ENCODE results near the gene KCNMA1. TPM values are rescaled to one million over a fixed set of nuclear protein-coding genes. Genes with fewer than 3 reads are reported as not detected.

The KCNMA1 gene
- total RNA-seq, 1 donor from 2014 or later, result 0.21 TPM

DNA sequence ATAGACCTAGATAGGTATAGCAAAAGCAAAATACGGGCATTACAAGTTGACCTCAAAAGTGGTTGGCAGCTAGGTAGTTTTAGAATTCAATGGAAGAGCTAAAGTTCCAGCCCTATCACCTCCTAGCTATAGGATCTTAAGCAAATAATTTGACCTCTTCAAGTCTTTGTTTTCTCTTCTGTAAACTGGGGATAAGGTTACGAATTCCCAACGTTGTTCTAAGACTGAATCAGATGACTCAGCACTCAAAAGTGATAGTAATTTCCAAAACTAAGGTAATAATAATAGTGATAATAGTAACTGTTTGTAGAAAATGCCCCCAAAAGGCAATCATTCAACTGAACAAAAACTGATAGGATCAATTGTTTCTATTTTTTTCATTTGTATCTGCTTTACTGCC lies 445.2 kb downstream of the KCNMA1 start:
- Mint-ChIP-seq H3K36me3 (ENCODE audit: low read depth) (no peaks in the 10 kb centered on the region), H3K4me1 (ENCODE audit: low read depth) (no peaks in the 10 kb centered on the region), H3K27me3 (ENCODE audit: low read depth) (no peaks in the 10 kb centered on the region), H3K27ac (no peak overlapping the region), H3K4me3 (ENCODE audit: low read depth) (no peak overlapping the region), H3K9me3 (no peaks in the 10 kb centered on the region)
- no peak for DNase-seq (ENCODE audit: low spot score)
- intact Hi-C loops (cut with micrococcal nuclease), result no loop called here

DNA sequence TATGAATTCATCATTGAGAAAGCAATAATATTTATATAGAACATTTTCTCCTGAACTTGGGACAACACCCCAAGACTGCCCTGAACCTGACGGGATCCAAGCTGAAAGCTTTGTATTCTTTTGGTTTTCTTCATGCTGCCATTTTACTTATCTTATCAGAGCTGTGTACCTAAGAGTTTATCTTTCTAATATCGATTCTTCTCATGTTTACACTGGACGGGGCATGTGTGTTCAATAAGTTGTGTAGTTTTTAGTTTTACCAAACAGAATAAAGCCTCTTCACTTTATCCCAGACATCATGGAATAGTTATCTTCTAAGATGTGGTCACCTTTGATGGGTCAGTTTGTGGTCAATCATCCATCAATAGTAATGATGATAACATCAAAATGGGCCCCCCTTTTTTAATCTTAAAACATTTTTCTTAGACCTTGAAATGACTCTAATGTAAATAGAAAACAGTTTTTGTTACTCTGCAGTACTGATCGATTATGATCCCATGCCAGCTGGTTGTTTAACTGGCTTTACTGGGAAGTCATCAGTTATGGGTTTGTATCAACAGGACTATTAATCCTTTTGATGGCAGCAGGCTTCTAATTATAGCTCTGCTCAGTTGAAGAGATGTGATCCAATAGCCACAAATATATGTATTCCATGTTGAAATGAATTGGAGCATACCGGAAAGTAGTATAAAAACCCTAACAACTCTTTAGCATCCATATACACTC lies 446.1 kb downstream of the KCNMA1 start:
- Mint-ChIP-seq H3K4me1 (ENCODE audit: low read depth) (no peaks in the 10 kb centered on the region), H3K27me3 (ENCODE audit: low read depth) (no peaks in the 10 kb centered on the region), H3K4me3 (ENCODE audit: low read depth) (no peak overlapping the region), H3K27ac (no peak overlapping the region), H3K9me3 (no peaks in the 10 kb centered on the region), H3K36me3 (ENCODE audit: low read depth) (no peaks in the 10 kb centered on the region)
- intact Hi-C loops (cut with micrococcal nuclease), result no loop called here
- DNase-seq (ENCODE audit: low spot score), result no peak

- Mint-ChIP-seq H3K4me3 (ENCODE audit: low read depth) (no peak overlapping the region), H3K9me3 (no peaks in the 10 kb centered on the region), H3K4me1 (ENCODE audit: low read depth) (no peaks in the 10 kb centered on the region), H3K27me3 (ENCODE audit: low read depth) (no peaks in the 10 kb centered on the region), H3K36me3 (ENCODE audit: low read depth) (no peaks in the 10 kb centered on the region), H3K27ac (no peak overlapping the region)
- intact Hi-C loops (cut with micrococcal nuclease), result no loop called here
- no peak for DNase-seq (ENCODE audit: low spot score)
Observed at GRCh38 chr10:77190291-77190690, 447.3 kb downstream of the KCNMA1 start.

GRCh38 chr10:77189520-77189919 lies 448.1 kb downstream of the KCNMA1 start:
- Mint-ChIP-seq H3K4me1 (ENCODE audit: low read depth) (no peaks in the 10 kb centered on the region), H3K27me3 (ENCODE audit: low read depth) (no peaks in the 10 kb centered on the region), H3K9me3 (no peaks in the 10 kb centered on the region), H3K36me3 (ENCODE audit: low read depth) (no peaks in the 10 kb centered on the region), H3K27ac (no peak overlapping the region), H3K4me3 (ENCODE audit: low read depth) (no peak overlapping the region)
- intact Hi-C loops (cut with micrococcal nuclease), result no loop called here
- DNase-seq (ENCODE audit: low spot score), result no peak

DNA sequence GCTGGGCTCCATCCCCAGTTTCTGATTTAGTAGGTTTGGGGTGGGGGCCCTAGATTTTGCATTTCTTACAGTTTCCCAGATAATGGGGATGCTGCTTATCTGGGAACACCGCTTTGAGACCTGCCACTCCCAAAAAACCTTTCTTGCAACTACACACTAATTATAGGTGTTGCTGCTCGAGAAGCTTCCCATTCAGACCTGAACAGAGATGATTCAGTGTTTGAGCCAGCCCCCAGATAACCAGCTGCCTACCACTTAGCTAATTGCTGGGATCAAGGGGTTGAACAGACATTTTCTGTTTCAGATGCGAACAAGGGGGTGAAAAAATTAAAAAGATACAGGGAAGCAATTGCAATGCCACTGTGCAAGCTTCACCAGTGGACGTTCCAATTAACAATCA lies 448.5 kb downstream of the KCNMA1 start:
- H3K4me1 Mint-ChIP-seq (ENCODE audit: low read depth), result no peaks in the 10 kb centered on the region
- DNase-seq (ENCODE audit: low spot score), result no peak
- no peak overlapping the region for H3K4me3 Mint-ChIP-seq (ENCODE audit: low read depth)
- intact Hi-C loops (cut with micrococcal nuclease), result no loop called here
- no peaks in the 10 kb centered on the region for H3K9me3 Mint-ChIP-seq
- no peaks in the 10 kb centered on the region for H3K27me3 Mint-ChIP-seq (ENCODE audit: low read depth)
- H3K27ac Mint-ChIP-seq, result no peak overlapping the region
- H3K36me3 Mint-ChIP-seq (ENCODE audit: low read depth), result no peaks in the 10 kb centered on the region

DNA sequence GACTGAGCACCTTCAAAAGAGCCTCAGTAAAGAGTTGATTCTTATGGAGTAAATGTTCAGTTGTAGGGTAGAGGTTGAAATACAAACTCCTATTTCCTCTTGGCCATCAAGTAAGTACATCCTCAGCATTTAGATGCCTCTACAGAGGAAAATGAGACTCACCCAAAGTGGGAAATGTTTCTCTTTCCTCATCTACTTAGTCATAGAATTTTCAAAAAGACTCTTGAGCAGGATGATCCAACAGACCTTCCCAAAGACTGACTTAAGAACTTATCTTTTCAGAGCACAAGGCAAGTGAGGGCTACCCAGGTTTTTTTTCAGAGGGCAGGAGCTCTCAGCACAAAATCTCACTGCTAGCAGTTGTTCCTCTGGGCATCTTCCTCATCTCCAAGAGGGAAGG lies 449.1 kb downstream of the KCNMA1 start:
- Mint-ChIP-seq H3K27me3 (ENCODE audit: low read depth) (no peaks in the 10 kb centered on the region), H3K27ac (no peak overlapping the region), H3K9me3 (no peaks in the 10 kb centered on the region), H3K36me3 (ENCODE audit: low read depth) (no peaks in the 10 kb centered on the region), H3K4me3 (ENCODE audit: low read depth) (no peak overlapping the region), H3K4me1 (ENCODE audit: low read depth) (no peaks in the 10 kb centered on the region)
- no peak for DNase-seq (ENCODE audit: low spot score)
- intact Hi-C loops (cut with micrococcal nuclease), result no loop called here

DNA sequence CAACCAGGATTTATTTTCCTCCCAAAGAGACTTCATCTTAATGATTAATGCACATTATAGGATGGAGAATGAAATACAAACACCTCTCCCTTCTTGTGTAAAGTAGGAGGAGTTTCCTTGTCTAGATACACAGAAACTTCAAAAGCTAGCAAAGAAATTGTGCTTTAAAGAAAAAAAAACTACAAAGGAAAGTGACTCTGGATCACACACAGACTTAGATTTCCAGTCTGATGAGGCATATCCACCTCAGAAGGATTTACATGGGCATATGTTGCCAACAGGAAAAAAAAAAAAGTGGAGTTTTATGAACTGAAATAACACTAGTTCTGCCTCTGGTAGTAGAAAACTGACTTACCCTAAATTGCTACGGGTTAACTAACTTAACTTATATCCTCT lies 449.6 kb downstream of the KCNMA1 start:
- no peak overlapping the region for H3K4me3 Mint-ChIP-seq (ENCODE audit: low read depth)
- no peaks in the 10 kb centered on the region for H3K9me3 Mint-ChIP-seq
- H3K27me3 Mint-ChIP-seq (ENCODE audit: low read depth), result no peaks in the 10 kb centered on the region
- H3K36me3 Mint-ChIP-seq (ENCODE audit: low read depth), result no peaks in the 10 kb centered on the region
- no peak overlapping the region for H3K27ac Mint-ChIP-seq
- DNase-seq (ENCODE audit: low spot score), result no peak
- H3K4me1 Mint-ChIP-seq (ENCODE audit: low read depth), result no peaks in the 10 kb centered on the region
- intact Hi-C loops (cut with micrococcal nuclease), result no loop called here

DNA sequence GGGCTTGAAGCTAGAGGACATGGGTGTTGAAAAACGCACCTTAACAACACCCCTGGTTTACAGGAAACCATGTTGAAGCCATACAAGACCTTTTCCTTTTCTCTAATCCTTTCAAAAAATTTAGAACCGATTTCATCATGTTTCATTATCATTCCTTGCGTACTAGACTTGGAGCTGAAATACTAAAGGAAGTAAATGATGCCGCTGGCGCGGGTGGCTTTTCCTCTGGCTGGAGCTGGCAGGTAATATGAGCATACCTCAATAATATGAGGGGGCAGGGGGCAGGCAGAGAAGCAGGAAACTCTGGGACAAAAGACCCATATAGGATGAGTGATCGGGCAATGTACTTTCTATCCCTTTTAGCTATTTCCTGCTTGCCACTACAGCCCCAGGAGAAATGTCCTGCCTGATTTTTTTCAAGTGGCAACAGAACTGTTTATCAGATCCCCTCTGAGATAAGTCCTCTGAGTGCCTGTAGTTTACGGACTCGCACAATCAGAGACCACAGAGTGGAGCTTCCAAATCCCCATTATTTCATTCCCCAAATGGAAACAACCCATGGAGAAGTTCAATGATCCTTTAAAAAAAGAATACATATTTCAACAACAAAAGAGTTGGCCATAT lies 450.1 kb downstream of the KCNMA1 start:
- Mint-ChIP-seq H3K4me1 (ENCODE audit: low read depth) (no peaks in the 10 kb centered on the region), H3K9me3 (no peaks in the 10 kb centered on the region), H3K27me3 (ENCODE audit: low read depth) (no peaks in the 10 kb centered on the region)

GRCh38 chr10:77186936-77187335 lies 450.7 kb downstream of the KCNMA1 start:
- Mint-ChIP-seq H3K4me1 (ENCODE audit: low read depth) (no peaks in the 10 kb centered on the region), H3K27ac (no peak overlapping the region), H3K9me3 (no peaks in the 10 kb centered on the region), H3K4me3 (ENCODE audit: low read depth) (no peak overlapping the region), H3K36me3 (ENCODE audit: low read depth) (no peaks in the 10 kb centered on the region), H3K27me3 (ENCODE audit: low read depth) (no peaks in the 10 kb centered on the region)
- no peak for DNase-seq (ENCODE audit: low spot score)
- intact Hi-C loops (cut with micrococcal nuclease), result no loop called here

More for the DNA sequence above, 450.1 kb downstream of the KCNMA1 start:
- Mint-ChIP-seq H3K4me3 (ENCODE audit: low read depth) (no peak overlapping the region), H3K36me3 (ENCODE audit: low read depth) (no peaks in the 10 kb centered on the region), H3K27ac (no peak overlapping the region)
- intact Hi-C loops (cut with micrococcal nuclease), result no loop called here
- no peak for DNase-seq (ENCODE audit: low spot score)

DNA sequence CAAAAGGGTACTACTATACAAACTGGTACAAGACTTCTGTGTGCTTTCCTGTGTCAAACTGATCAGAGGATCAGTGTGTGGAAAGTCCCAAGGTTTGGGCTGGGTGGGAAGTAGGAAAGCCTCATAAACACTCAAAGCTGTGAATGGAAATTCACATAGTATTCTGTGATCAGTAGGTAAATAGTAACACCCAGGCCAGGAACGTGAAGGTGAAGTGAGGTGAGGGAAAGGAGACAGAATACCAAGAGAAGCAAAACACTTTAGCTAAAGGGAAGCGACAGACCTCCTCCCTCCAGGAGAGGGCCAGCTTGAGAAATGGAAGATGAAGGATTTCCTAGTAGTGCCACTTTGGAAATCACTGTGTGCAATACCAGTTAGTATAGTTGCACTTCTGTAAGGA lies 451.9 kb downstream of the KCNMA1 start:
- intact Hi-C loops (cut with micrococcal nuclease), result no loop called here
- no peaks in the 10 kb centered on the region for H3K4me1 Mint-ChIP-seq (ENCODE audit: low read depth)
- H3K9me3 Mint-ChIP-seq, result no peaks in the 10 kb centered on the region
- DNase-seq (ENCODE audit: low spot score), result no peak
- H3K4me3 Mint-ChIP-seq (ENCODE audit: low read depth), result no peak overlapping the region
- no peak overlapping the region for H3K27ac Mint-ChIP-seq
- H3K36me3 Mint-ChIP-seq (ENCODE audit: low read depth), result no peaks in the 10 kb centered on the region
- no peaks in the 10 kb centered on the region for H3K27me3 Mint-ChIP-seq (ENCODE audit: low read depth)

GRCh38 chr10:77182803-77183202 lies 454.8 kb downstream of the KCNMA1 start:
- intact Hi-C loops (cut with micrococcal nuclease), result no loop called here
- Mint-ChIP-seq H3K4me3 (ENCODE audit: low read depth) (no peak overlapping the region), H3K9me3 (no peaks in the 10 kb centered on the region), H3K27me3 (ENCODE audit: low read depth) (no peaks in the 10 kb centered on the region), H3K36me3 (ENCODE audit: low read depth) (no peaks in the 10 kb centered on the region), H3K27ac (no peak overlapping the region), H3K4me1 (ENCODE audit: low read depth) (no peaks in the 10 kb centered on the region)
- no peak for DNase-seq (ENCODE audit: low spot score)

DNA sequence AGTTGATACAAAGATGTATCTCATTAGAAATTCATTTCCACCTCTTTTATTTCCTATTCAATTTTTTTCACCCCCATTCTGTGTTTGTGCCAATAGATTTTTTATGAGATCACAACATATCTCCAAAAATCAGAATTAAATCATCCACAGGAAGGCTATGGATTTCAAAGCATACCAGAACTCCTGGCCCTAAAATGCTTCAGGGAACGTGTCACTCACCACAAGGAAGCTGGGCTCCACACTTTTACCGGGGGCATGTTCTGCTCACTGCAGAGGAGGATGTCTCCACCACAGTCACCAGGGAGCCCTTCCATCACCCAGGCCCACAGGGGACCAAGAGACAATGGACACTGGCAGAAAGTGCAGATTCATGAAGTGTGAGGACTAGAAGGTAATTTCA lies 456.8 kb downstream of the KCNMA1 start:
- intact Hi-C loops (cut with micrococcal nuclease), result no loop called here
- H3K9me3 Mint-ChIP-seq, result no peaks in the 10 kb centered on the region
- H3K27me3 Mint-ChIP-seq (ENCODE audit: low read depth), result no peaks in the 10 kb centered on the region
- no peak overlapping the region for H3K27ac Mint-ChIP-seq
- H3K4me3 Mint-ChIP-seq (ENCODE audit: low read depth), result no peak overlapping the region
- H3K36me3 Mint-ChIP-seq (ENCODE audit: low read depth), result no peaks in the 10 kb centered on the region
- no peak for DNase-seq (ENCODE audit: low spot score)
- no peaks in the 10 kb centered on the region for H3K4me1 Mint-ChIP-seq (ENCODE audit: low read depth)

GRCh38 chr10:77180104-77180503 lies 457.5 kb downstream of the KCNMA1 start:
- H3K9me3 Mint-ChIP-seq, result no peaks in the 10 kb centered on the region
- DNase-seq (ENCODE audit: low spot score), result no peak
- H3K4me3 Mint-ChIP-seq (ENCODE audit: low read depth), result no peak overlapping the region
- no peaks in the 10 kb centered on the region for H3K36me3 Mint-ChIP-seq (ENCODE audit: low read depth)
- no peak overlapping the region for H3K27ac Mint-ChIP-seq
- H3K27me3 Mint-ChIP-seq (ENCODE audit: low read depth), result no peaks in the 10 kb centered on the region
- H3K4me1 Mint-ChIP-seq (ENCODE audit: low read depth), result no peaks in the 10 kb centered on the region
- intact Hi-C loops (cut with micrococcal nuclease), result no loop called here

Data from activated T-helper 2 cell treated with anti-CD3 and anti-CD28 coated beads, Interferon-gamma antibody, Interleukin-2, Interleukin-4, amounts not matched to agents 10 μg/mL and 5 μg/mL and 100 μg/mL, durations not matched to agents 14 hours and 24 hours and 36 hours (primary cell).